Endodermal cell (in vitro differentiated cells): ENCODE measurements around the gene RSU1. TPM values are rescaled to one million over a fixed set of nuclear protein-coding genes. Genes with fewer than 3 reads are reported as not detected.

Experiments used
- DNase-seq: peaks from one replicate; pipeline ENCODE4 v3.0.0-alpha.2; 2017
- H3K27ac ChIP-seq: 2 replicates; pipeline ENCODE4 v1.5.1; 2013; ENCODE audit warnings: mild to moderate bottlenecking, low read depth, low read length, moderate library complexity
- H3K27me3 ChIP-seq: 2 replicates; pipeline ENCODE4 v1.6.1; 2013; ENCODE audit warnings: mild to moderate bottlenecking, low read length, moderate library complexity; ENCODE audit not compliant: insufficient read depth, control insufficient read depth, poor library complexity, severe bottlenecking
- H3K36me3 ChIP-seq: 2 replicates; pipeline ENCODE4 v1.7.0; 2013; ENCODE audit warnings: mild to moderate bottlenecking, low read length, moderate library complexity; ENCODE audit not compliant: control insufficient read depth, insufficient read depth
- H3K4me1 ChIP-seq: one replicate; pipeline ENCODE4 v1.7.0; 2013; ENCODE audit warnings: low read length; ENCODE audit not compliant: control insufficient read depth, insufficient read depth
- H3K4me3 ChIP-seq: 2 replicates; pipeline ENCODE4 v1.5.1; 2013; ENCODE audit warnings: mild to moderate bottlenecking, low read length, moderate library complexity
- H3K9ac ChIP-seq: 2 replicates; pipeline ENCODE4 v1.6.1; 2013; ENCODE audit warnings: mild to moderate bottlenecking, low read length, moderate library complexity; ENCODE audit not compliant: poor library complexity, severe bottlenecking; ENCODE audit errors: extremely low read depth
- H3K9me3 ChIP-seq: 2 replicates; pipeline ENCODE4 v1.6.1; 2013; ENCODE audit warnings: mild to moderate bottlenecking, low read length, moderate library complexity; ENCODE audit not compliant: control insufficient read depth
- H3K27ac Mint-ChIP-seq: 2 replicates; pipeline ENCODE4 v1.8.0; 2020; ENCODE audit warnings: mixed read lengths
- H3K27me3 Mint-ChIP-seq: 2 replicates; pipeline ENCODE4 v1.8.0; 2021; ENCODE audit warnings: mild to moderate bottlenecking, mixed read lengths; ENCODE audit not compliant: insufficient read depth
- H3K36me3 Mint-ChIP-seq: 2 replicates; pipeline ENCODE4 v1.8.0; 2020; ENCODE audit warnings: low read depth, mixed read lengths
- H3K4me1 Mint-ChIP-seq: 2 replicates; pipeline ENCODE4 v1.8.0; 2020; ENCODE audit warnings: mixed read lengths
- H3K4me3 Mint-ChIP-seq: 2 replicates; pipeline ENCODE4 v1.8.0; 2020; ENCODE audit warnings: mild to moderate bottlenecking, moderate library complexity, mixed read lengths
- H3K9me3 Mint-ChIP-seq: 2 replicates; pipeline ENCODE4 v1.8.0; 2020; ENCODE audit warnings: mild to moderate bottlenecking, mixed read lengths
- WGBS, 2 experiments: methylation state at CpG; one replicate each; pipeline versions ENCODE4 v1.1.5 to v1.1.7; 2013; ENCODE audit warnings: missing lambda C conversion rate in 2 of 2, mixed read lengths in 1 of 2; ENCODE audit not compliant: insufficient coverage in 1 of 2, insufficient read length in 1 of 2; 5-methylcytosine and 5-hydroxymethylcytosine counted together
- total RNA-seq, 2 donors: library from RNA; stranded (reverse); fragmentation: NEBNext Ultra II Directional in 1 of 2; extraction: Animal tissue kit (Norgen Biotek cat#: 25700) in 1 of 2; gene quantifications; 2 replicates in 1 of 2; 3 replicates in 1 of 2; pipeline ENCODE4 v1.2.1, GENCODE V29; 2021
- TF ChIP-seq, protein P1 (sequence below): fragments of 200-600 bp; sonication (generic); conservative IDR thresholded peaks from 2 replicates; pipeline ENCODE4 v1.5.0; 2021; ENCODE audit warnings: antibody characterized with exemption, mild to moderate bottlenecking

RSU1 gene
- total RNA-seq, 2 donors from 2014 or later: 39.5 to 46.4 TPM

DNA sequence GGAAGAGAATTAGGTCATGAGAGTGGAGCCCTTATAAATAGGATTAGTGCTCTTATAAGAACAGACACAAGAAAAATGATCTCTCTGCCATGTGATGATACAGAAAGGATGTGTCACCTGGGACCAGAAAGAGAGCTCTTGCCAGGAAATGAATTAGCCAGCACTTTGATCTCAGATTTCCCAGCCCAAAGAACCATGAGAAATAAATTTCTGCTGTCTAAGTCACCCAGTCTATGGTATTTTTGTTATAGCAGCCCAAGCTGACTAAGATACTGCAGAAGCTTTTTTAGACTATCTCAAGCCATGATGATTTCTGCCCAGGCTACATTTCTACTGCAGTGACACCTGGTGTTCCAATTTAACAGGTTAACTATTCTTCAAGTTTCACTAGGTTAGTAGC, 84.8 kb downstream of the RSU1 start:
- H3K4me3 Mint-ChIP-seq: no peak overlapping the region
- no peak for DNase-seq
- no peak overlapping the region for H3K27ac ChIP-seq
- peaks cover 9% of the 10 kb centered on the region for H3K4me1 Mint-ChIP-seq
- H3K27ac Mint-ChIP-seq: no peak overlapping the region
- H3K9me3 Mint-ChIP-seq: peaks cover 27% of the 10 kb centered on the region
- no peaks in the 10 kb centered on the region for H3K27me3 ChIP-seq
- H3K36me3 Mint-ChIP-seq: peaks cover 44% of the 10 kb centered on the region
- peaks cover 20% of the 10 kb centered on the region for H3K9me3 ChIP-seq
- H3K27me3 Mint-ChIP-seq: no peaks in the 10 kb centered on the region
- no peak overlapping the region for H3K9ac ChIP-seq
- H3K4me3 ChIP-seq: no peak overlapping the region
- H3K4me1 ChIP-seq: peaks cover 8% of the 10 kb centered on the region
- TF ChIP-seq, protein P1, sequence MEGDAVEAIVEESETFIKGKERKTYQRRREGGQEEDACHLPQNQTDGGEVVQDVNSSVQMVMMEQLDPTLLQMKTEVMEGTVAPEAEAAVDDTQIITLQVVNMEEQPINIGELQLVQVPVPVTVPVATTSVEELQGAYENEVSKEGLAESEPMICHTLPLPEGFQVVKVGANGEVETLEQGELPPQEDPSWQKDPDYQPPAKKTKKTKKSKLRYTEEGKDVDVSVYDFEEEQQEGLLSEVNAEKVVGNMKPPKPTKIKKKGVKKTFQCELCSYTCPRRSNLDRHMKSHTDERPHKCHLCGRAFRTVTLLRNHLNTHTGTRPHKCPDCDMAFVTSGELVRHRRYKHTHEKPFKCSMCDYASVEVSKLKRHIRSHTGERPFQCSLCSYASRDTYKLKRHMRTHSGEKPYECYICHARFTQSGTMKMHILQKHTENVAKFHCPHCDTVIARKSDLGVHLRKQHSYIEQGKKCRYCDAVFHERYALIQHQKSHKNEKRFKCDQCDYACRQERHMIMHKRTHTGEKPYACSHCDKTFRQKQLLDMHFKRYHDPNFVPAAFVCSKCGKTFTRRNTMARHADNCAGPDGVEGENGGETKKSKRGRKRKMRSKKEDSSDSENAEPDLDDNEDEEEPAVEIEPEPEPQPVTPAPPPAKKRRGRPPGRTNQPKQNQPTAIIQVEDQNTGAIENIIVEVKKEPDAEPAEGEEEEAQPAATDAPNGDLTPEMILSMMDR: no peak
- peaks cover 26% of the 10 kb centered on the region for H3K36me3 ChIP-seq

DNA sequence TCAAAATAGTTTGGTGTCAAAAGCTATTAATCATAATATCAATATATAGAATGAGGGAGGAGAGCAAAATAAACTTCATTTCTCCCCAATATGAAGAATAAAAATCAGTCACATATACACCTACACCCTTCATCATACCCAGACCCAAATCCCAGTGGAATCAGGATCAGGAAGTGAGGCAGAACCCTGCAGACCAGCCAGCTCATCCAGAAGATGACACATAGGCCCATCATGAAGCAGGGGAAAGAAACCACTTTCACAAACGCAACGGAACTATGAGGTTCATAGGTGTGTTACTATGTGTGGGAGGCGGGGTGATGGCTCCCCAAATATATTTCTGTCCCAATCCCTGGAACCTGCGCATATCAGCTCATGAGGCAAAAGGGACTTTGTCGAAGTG, 89.0 kb downstream of the RSU1 start:
- no peaks in the 10 kb centered on the region for H3K27me3 ChIP-seq
- Mint-ChIP-seq H3K27ac (no peak overlapping the region), H3K4me1 (no peaks in the 10 kb centered on the region), H3K36me3 (peaks cover 30% of the 10 kb centered on the region), H3K9me3 (peaks cover 14% of the 10 kb centered on the region), H3K27me3 (no peaks in the 10 kb centered on the region), H3K4me3 (no peak overlapping the region)
- TF ChIP-seq, protein P1: no peak
- peaks cover 14% of the 10 kb centered on the region for H3K9me3 ChIP-seq
- WGBS, 2 experiments: 98% methylated on average over 5 of the region's 5 CpGs; no CpG with 5 or more reads in 1 of the 2 experiments
- no peak for DNase-seq
- peaks cover 2% of the 10 kb centered on the region for H3K4me1 ChIP-seq
- H3K36me3 ChIP-seq: peaks cover 26% of the 10 kb centered on the region
- H3K9ac ChIP-seq: no peak overlapping the region
- H3K4me3 ChIP-seq: no peak overlapping the region
- no peak overlapping the region for H3K27ac ChIP-seq

DNA sequence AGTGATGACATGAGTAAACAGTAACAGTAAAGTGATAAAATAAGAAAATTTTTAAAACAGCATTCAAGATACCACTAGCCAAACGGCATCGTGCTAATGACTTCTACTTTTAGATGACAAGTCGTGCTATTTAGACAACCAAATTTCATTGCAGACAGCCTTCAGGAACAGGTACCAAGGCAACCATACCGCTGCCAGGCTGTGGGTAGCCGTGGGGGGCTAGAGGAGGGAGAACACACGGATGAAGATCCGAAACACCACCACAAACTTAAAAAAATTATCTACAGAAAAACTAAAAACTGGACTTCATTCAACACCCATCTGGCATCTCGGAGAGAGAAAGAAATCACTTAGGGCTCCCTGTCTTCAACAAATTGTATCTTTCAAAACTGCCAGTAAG, 89.6 kb downstream of the RSU1 start:
- H3K27me3 Mint-ChIP-seq: no peaks in the 10 kb centered on the region
- H3K27ac ChIP-seq: no peak overlapping the region
- peaks cover 14% of the 10 kb centered on the region for H3K9me3 ChIP-seq
- peaks cover 30% of the 10 kb centered on the region for H3K36me3 Mint-ChIP-seq
- no peak overlapping the region for H3K4me3 Mint-ChIP-seq
- no peak overlapping the region for H3K4me3 ChIP-seq
- no peaks in the 10 kb centered on the region for H3K27me3 ChIP-seq
- no peak for DNase-seq
- H3K27ac Mint-ChIP-seq: no peak overlapping the region
- no peak overlapping the region for H3K9ac ChIP-seq
- peaks cover 14% of the 10 kb centered on the region for H3K9me3 Mint-ChIP-seq
- no peaks in the 10 kb centered on the region for H3K4me1 Mint-ChIP-seq
- WGBS, 2 experiments: 93 to 96% methylated on average over 4 to 8 of the region's 8 CpGs
- peaks cover 2% of the 10 kb centered on the region for H3K4me1 ChIP-seq
- TF ChIP-seq, protein P1: no peak
- H3K36me3 ChIP-seq: peaks cover 26% of the 10 kb centered on the region
